ENCODE data around the gene RERG.

The RERG gene

GRCh38 chr12:15186597-15186996 lies 34.6 kb downstream of the RERG start:
- no peak for DNase-seq (ENCODE audit: low read depth)

GRCh38 chr12:15184484-15184883 lies 36.7 kb downstream of the RERG start:
- no peak for DNase-seq (ENCODE audit: low read depth)

GRCh38 chr12:15183821-15184220 lies 37.4 kb downstream of the RERG start:
- no peak for DNase-seq (ENCODE audit: low read depth)

- no peak for DNase-seq (ENCODE audit: low read depth)
Observed at GRCh38 chr12:15181017-15181683, 40.1 kb downstream of the RERG start.

GRCh38 chr12:15180325-15180724 lies 40.9 kb downstream of the RERG start:
- DNase-seq (ENCODE audit: low read depth), result no peak

- no peak for DNase-seq (ENCODE audit: low read depth)
Observed at GRCh38 chr12:15179672-15180071, 41.5 kb downstream of the RERG start.

GRCh38 chr12:15173142-15173541 lies 48.1 kb downstream of the RERG start:
- no peak for DNase-seq (ENCODE audit: low read depth)

- no peak for DNase-seq (ENCODE audit: low read depth)
Observed at GRCh38 chr12:15172060-15172822, 49.0 kb downstream of the RERG start.

GRCh38 chr12:15171012-15171655 lies 50.1 kb downstream of the RERG start:
- no peak for DNase-seq (ENCODE audit: low read depth)

GRCh38 chr12:15168026-15168678 lies 53.1 kb downstream of the RERG start:
- DNase-seq (ENCODE audit: low read depth), result no peak

GRCh38 chr12:15165012-15165659 lies 56.1 kb downstream of the RERG start:
- DNase-seq (ENCODE audit: low read depth), result no peak

GRCh38 chr12:15163030-15163976 lies 57.9 kb downstream of the RERG start:
- no peak for DNase-seq (ENCODE audit: low read depth)

- no peak for DNase-seq (ENCODE audit: low read depth)
Observed at GRCh38 chr12:15158083-15158482, 63.1 kb downstream of the RERG start.

GRCh38 chr12:15157269-15157671 lies 63.9 kb downstream of the RERG start:
- no peak for DNase-seq (ENCODE audit: low read depth)

GRCh38 chr12:15155271-15155670 lies 65.9 kb downstream of the RERG start:
- DNase-seq (ENCODE audit: low read depth), result no peak

GRCh38 chr12:15154103-15154502 lies 67.1 kb downstream of the RERG start:
- DNase-seq (ENCODE audit: low read depth), result no peak

- DNase-seq (ENCODE audit: low read depth), result no peak
Observed at GRCh38 chr12:15152868-15153267, 68.3 kb downstream of the RERG start.

GRCh38 chr12:15152456-15152855 lies 68.8 kb downstream of the RERG start:
- no peak for DNase-seq (ENCODE audit: low read depth)

GRCh38 chr12:15151161-15152091 lies 69.8 kb downstream of the RERG start:
- no peak for DNase-seq (ENCODE audit: low read depth)

- no peak for DNase-seq (ENCODE audit: low read depth)
Observed at GRCh38 chr12:15146585-15146984, 74.6 kb downstream of the RERG start.

Data from stimulated activated CD8-positive, alpha-beta memory T cell treated with anti-CD3 and anti-CD28 coated beads, Interleukin-12 subunit alpha, Interleukin-12 subunit beta, amount 100 ng/mL, for 1 hour (primary cell).